NCI-H1092 (cell line): ENCODE measurements around the gene LONP1.
"Not testable (repeated sequence)": the region's sequence is repeated elsewhere in the genome, so short reads cannot be mapped to it uniquely, and the experiment has no call there.

Source experiments
- DNase-seq: peaks from one replicate; lab custom pipeline; 2025; lab: John Stamatoyannopoulos, UW

The LONP1 gene

DNA sequence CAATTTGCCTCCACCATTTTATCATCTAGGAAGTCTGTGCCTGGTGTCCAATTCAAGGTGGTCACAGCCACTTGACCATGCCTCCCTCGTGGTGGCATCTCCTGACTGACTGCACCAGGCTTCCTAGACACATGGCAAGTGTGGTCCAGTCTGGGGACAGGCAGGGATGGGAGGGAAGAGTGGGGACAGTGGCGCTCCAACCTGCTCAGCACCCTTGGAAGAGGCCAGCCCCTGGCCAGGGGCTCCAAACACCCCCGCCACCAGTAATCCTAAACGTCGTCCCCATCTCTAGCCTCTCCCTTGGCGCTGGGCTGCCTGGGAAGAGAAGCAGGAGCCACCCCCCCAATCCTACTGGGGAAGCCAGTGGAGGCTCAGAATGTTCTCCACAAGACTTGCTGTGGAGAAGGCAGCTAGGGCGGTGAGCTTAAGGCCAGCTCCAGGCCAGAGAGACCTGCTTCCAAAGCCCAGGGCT, 27.2 kb downstream of the LONP1 start:
- DNase-seq = no peak

DNA sequence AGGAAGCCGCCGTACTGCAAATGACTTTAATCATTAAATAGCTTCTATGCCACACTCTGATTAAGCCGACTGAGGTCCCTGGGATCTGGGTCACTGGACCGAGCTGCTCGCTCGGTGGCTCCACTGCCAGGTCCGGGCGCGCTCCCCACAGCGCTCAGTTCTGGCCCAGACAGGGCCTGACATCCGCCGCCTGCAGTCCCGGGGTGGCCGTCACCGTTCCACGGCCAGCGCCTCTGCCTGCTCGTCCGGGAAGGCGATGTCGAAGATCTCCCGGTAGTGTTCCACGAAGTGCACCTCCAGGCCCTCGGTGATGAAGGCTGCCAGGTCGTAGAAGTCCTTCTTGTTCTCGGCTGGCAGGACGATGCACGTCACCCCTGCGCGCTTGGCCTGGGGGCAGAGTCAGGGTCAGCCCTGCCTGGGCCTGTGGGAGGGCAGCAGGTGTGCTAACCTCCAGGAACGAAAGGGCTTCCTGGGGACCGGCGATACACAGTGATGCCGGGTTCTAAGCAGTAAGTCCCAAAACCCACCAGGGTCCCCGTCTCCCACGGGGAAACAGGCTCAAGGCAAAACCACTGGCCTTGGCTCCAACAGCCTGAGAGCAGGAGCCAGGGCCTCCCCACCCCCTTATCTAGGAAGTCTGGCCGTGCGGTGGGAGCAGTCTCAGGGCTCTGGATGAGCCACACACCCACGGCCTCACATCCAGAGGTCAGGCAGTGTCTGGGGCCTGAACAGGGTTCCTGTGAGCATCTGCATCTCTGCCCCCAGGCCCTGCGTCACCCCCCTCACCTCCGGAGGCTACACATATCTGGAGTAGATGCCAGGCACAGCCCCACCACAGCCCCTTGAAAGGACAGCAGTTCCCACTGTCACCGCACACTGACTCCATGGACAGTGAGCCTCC, 27.9 kb downstream of the LONP1 start:
- no peak for DNase-seq

DNA sequence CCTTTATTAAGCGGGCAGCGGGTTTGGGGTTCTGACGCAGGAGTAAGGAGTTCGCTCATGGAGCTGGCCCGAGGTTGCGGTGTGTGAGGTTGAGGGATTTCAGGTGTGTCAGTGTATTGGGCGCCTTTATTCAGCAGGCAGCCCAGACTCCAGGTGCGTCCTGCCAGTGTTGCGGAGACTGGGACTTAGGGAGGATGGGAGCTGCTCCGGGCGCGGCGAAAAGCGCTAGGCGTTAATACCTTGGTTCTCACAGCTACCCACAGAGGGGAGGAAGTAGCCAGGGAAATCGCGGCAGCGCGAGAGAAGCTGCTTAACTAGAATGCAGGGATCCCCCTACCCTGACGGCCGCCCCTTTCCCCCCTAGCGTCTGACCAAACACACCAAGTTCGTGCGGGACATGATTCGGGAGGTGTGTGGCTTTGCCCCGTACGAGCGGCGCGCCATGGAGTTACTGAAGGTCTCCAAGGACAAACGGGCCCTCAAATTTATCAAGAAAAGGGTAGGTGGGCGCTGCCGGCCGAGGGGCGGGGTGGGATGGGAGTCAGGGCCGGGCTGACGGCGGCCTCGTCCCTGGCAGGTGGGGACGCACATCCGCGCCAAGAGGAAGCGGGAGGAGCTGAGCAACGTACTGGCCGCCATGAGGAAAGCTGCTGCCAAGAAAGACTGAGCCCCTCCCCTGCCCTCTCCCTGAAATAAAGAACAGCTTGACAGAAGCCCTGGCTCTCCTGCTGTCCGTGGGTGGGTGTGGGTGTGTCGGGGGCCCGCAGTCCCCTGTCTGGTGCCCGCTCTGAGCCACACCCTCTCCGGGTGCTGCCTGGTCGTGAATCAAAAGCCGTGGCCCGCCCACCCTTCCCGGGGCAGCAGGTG, 28.8 kb downstream of the LONP1 start:
- DNase-seq = peak; percentile 21

DNA sequence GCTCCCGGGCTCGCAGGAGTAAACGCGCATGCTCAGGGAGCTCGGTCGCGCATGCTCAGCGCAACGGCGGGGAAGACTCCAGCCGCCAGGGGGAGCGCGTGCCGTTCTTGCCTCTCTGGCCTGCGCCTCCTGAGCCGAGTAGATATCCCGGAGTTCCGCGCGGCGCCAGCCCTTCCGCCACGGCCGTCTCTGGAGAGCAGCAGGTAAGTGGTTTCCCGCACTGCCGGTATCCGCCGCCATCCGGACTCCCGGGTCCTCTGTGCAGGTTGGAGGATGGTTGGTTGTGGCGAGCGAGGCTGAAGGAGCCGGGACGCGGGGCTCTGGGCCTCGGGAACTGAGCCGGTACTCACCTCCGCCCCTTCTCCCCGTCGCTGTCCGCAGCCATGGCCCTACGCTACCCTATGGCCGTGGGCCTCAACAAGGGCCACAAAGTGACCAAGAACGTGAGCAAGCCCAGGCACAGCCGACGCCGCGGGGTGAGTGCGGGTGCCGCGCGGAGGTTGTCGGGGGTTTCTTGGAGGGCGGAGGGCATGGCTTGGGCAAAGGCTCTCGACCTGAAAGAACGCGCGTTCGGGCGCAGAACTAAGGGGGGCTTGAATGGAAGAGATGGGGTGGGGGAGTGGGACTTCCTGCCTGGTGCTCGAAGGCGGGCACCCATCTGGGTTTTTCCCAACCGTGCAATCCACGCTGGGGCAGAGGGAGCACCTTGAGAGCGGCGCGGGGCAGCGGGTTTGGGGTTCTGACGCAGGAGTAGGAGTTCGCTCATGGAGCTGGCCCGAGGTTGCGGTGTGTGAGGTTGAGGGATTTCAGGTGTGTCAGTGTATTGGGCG, 29.6 kb downstream of the LONP1 start, which contains the start of gene RPL36:
RPL36 (plus strand) TSS at position 171 of the 830 bp plus-strand sequence; CDS start at position 384, 213 bp downstream.
- peak; percentile 96 for DNase-seq

DNA sequence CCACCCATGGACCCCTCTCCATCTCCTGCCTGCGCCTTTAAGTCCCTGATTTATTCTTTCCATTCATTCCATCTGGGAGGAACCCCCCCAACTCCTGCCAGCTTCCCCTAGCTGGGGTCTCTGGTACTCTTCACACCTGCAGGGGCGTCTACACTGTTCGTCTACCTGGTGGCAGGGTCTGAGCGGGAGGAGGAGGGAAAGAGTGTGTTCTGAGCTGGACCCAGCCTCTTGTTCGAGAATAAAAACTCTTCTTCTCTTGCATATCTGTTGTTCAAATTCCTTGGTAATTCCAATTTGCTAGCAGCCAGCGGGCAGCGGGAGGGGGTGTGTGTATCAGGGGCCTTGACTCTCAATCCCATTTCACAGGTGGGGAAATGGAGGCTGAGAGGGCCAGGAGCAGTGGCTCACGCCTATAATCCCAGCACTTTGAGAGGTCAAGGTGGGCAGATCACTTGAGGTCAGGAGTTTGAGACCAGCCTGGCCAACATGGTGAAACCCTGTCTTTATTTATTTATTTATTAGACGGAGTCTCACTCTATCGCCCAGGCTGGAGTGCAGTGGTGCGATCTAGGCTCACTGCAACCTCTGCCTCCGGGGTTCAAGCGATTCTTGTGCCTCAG, 31.6 kb downstream of the LONP1 start:
- not testable (repeated sequence) for DNase-seq

DNA sequence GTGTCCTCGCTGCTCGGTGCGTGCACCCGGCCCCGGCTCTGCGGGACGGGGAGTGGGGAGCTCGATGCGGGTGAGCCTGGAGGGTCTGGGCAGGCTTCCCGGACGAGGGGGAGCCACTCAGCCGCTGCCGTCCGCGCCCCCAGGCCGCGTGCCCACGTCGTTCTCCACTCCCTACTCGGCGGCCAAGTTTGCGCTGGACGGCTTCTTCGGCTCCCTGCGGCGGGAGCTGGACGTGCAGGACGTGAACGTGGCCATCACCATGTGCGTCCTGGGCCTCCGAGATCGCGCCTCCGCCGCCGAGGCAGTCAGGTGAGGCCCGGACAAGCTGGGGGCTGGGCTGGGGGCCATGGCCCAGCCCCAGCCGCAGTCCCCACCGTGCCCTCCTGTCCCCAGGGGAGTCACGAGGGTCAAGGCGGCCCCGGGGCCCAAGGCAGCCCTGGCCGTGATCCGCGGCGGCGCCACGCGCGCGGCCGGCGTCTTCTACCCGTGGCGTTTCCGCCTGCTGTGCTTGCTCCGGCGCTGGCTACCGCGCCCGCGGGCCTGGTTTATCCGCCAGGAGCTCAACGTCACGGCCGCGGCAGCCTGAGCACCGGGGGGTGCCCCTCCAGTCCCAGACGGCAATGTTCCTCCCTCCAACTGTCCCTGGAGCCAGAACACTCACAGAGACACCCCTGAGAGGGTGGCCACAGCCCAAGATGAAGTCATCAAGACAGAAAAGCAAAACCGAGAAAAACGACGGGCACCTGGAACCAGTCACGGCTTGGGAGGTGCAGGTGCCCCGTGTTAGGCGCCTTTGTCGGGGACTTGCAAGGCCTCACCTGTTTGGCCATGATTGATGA, 32.4 kb downstream of the LONP1 start:
- no peak for DNase-seq

DNA sequence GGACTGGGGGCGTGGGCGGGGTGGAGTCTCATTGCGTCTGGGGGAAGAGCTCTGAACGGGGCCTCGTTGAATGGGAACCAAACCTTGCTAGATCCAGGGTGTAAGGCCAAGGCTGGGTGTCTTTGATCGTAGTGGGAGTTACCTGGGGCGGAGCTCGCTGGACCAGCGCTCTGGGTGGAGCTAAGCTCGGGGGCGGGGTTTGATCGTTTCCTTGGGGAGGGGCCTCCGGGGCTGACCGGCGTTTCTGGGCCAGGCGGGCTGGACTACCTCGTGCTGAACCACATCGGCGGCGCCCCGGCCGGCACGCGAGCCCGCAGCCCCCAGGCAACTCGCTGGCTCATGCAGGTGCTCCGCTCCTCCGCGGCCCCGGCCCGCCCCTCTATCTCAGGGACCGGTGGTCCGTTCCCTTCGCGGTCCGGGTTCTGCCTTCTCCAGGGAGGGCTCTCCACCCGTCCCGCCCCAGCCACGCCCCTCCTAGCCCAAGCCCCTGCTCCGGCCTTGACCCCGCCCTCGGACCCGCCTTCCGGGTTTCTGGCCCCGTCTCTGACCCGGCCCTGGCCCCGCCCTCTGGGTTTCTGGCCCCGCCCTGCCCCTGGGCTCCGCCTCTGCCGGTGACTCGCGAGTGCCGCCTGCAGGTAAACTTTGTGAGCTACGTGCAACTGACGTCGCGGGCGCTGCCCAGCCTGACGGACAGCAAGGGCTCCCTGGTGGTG, 33.1 kb downstream of the LONP1 start:
- peak; percentile 94 for DNase-seq

DNA sequence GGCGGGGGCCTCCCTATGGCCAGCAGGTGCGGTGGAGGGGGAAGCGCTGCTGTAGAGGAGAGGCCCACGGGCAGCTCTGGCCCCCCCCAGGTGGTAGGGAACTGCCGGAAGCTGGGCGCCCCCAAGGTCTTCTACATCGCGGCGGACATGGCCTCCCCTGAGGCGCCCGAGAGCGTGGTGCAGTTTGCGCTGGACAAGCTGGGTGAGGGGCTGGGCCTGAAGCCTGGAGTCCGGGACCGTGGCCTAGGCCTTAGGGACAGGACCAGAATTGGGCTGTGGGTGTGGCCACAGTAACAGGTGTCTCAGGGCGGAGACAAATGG, 33.7 kb downstream of the LONP1 start:
- DNase-seq = no peak

DNA sequence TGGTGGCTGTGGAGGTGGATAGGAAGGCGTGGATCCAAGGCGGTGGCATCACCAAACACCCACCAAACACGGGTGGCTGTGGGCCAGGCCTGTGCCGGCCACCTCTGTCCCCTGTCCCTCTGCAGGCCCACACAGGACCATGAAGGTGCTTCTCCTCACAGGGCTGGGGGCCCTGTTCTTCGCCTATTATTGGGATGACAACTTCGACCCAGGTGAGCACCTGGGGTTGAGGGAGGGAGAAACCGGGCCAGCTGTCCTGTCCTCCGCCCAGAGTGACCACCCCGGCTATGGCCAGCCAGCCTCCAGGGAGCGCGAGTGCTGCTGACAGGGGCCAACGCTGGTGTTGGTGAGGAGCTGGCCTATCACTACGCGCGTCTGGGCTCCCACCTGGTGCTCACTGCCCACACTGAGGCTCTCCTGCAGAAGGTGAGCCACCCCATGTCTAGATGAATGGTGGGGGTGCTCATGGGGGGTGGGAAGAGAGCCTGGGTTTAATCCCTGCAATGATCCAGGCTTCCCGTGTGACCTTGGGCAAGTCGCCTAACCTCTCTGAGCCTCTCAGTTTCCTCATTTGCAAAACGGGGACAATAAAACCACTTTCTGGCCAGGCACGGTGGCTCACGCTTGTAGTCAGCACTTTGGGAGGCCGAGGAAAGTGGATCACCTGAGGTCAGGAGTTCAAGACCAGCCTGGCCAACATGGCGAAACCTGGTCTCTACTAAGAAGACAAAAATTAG, 35.1 kb downstream of the LONP1 start:
- DNase-seq = no peak

DNA sequence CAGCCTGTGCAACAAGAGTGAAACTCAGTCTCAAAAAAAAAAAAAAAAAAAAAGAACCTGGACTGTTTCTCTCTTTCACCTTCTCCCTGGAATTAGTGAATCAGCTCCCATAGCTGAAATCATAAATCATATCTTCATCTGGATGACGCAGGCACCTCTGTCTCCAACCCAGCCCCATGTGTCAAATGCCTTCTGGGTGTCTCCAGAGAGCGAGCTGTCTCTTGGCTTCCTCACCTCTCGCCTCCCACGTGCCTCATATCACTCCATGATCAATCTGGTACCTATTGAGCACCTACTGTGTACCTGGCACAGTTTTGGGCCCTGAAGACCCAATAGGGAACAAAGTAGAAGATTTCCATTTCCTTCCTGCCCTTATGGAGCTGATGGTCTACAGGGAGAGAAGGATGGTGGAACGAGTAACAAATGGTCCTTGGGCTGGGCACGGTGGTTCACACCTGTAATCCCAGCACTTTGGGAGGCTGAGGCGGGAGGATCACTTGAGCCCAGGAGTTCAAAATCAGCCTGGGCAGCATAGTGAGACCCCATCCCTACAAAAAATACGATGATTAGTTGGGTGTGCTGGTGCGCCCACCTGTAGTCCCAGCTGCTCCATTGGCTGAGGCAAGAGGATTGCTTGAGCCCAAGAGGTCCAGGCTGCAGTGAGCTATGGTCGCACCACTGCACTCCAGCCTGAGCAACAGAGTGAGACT, 36.6 kb downstream of the LONP1 start:
- no peak for DNase-seq

DNA sequence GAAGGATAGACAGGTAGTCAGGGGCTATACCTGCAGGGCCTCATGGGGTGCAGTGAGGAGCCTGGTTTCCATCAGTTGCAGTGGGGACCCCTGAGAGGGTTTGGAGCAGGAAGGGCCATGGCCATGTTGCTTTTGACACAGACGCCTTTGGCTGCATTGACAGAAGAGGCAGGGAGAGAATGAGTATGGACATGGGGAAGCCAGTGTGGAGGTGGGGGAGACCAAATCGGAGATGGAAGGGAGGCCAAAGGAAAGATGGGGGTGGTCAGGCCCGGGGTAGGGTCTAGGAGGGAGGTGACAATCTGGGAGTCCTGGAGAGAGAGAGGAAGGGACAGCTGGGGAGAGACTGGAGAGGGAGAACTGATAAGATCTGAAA, 37.9 kb downstream of the LONP1 start:
- DNase-seq = no peak

DNA sequence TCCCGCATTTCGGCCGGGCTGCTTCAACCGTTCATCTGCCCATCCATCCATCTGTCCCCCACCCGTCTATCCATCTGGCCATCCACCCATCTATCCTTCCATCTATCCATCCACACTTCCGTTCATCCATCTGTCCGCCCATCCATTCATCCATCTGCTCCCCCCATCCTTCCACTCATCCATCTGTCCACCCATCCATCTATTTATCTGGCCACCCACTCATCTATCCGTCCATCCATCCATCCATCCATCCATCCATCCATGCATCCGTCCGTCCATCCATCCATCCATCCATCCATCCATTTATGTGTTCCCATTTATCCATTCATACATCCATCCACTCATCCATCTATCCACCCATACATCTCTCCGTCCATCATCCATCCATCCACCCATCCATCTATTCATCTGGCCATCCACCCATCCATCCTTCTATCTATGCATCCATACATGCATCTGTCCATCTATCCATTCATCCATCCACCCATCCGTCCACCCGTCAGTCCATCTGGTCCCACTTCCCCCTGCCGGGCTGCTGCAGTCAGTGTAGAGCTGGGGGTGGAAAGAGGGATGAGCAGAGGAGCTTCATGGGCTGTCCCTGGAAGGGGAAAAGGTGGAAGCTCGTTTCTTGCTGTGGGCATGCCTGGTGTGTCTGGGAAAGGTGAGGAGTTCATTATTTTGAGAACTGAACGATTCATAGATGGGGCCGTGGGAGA, 38.4 kb downstream of the LONP1 start:
- no peak for DNase-seq

DNA sequence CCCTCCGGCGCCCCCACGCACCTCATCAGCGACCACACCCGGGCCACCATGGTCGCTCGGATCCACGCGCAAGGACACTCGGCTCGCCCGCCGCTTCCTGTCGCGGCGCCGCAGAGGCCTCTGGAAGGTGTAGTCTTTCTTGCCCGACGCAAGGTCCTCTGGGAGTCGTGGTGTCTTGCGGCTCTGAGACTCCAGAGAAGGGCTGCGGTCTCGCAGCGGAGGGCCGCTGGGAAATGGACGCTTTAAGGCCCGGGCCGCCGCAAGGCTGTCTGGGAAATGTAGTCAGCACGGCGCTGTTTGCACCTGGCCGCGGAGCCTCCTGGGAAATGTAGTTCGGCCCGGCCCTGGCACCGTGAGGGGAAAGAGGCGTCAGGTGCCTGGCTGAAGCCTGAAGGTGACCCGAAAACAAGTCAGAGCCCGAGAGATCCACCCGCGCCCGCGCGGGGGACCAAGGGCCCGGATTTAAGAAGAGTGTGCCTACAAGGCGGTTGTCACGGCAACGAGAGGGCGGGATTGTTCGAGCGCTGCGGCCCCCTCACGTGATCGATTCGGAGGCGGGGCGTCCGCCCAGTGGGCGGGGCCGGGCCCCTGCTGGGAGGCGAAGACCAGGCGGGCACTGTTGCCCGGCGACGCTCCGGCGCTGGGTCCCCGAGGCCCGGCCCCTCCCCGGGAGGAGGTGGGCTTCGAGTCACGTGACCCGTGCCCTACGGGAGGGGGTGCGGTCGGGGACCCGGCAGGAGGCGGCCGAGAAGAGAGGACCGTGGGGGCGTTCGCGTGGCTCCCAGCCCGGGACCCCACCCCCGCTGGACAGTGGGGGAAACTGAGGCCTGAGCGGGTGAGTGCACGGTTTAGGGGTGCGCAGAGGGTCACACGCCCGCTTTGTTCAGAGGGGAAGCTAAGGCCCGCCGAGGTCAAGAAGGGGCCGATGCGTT, 39.2 kb downstream of the LONP1 start, which contains the start of the genes HSD11B1L and MICOS13:
HSD11B1L (plus strand) TSS at position 591 of the 932 bp plus-strand sequence. CDS start 3,806 bp downstream, outside the sequence.
MICOS13 (minus strand) TSS at position 80 of the 932 bp plus-strand sequence; CDS start at position 50, 30 bp downstream.
- DNase-seq = peak; percentile 97

DNA sequence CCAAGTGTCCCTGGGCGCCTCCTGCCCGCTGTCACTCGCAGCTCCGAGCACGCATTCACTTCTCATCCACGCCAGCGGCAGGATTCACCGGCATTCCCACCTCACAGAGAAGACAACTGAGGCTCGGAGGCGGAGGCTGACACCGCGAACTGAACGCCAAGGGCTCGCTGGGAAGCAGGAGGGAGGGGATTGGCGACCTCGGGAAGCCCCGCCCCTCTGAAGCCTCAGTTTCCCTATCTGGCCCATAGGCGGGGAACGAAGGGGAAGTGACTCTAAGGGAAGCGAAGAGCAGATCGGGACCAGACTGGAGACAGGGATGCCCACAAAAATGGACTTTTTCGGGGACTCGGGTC, 39.9 kb downstream of the LONP1 start:
- DNase-seq = no peak

DNA sequence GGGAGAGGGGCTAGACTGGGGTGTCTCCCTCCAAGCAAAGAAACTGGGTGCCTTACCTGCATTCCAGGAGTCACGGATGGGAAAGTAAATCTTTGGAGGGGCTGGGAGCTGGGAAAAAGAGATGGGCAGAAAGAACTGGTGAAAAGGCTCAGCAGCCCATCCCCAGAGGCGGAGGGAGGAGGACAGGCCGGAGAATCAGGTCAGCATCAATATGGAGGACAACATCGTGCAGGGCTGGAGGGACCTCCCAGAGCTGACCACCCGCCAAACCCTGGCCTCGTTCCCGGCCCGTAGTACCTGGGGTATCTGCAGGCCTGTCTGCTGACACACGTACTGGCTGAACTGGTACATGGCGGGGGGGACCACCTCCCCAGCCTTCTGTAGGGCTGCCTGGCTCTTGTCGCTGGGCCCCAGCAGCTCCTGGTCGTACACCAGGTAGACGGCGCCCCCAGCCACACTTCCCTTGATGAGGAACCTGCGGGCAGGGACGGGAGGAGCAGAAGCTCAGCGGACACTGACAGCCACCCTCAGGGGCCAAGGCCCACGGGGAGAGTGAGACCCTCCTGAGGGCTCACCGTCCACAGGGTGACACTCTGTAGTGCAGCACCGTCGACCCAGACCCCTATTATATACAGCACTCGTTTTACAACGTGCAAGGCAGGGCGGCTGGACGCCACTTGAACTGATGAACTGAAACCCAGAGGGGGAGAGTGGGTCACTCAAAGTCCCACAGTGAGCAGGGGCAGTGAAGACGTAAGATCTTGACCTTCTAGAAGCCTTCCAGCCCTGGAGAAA, 40.5 kb downstream of the LONP1 start:
- no peak for DNase-seq
